ENCODE measurements around the gene ENHO. TPM values are rescaled to one million over a fixed set of nuclear protein-coding genes. Genes with fewer than 3 reads are reported as not detected.

ENHO gene
- polyA plus RNA-seq, 1 donor (not counting 4 experiments of a cell fraction or from before 2014, with no cell fraction given): not detected

- DNase-seq (ENCODE audit: low read depth, low spot score): no peak
- TF ChIP-seq CTCF (optimal IDR thresholded peaks at IDR 0.05 in 1 of 3, IDR thresholded peaks at IDR 0.05 in 1 of 3, conservative IDR thresholded peaks at IDR 0.05 in 1 of 3; ENCODE audit: extremely low read depth in 1 of 3, insufficient read depth in 2 of 3, low read length in 3 of 3) (no peak), EZH2 (IDR thresholded peaks at IDR 0.05; ENCODE audit: low read length) (no peak)
- Histone ChIP-seq H3K4me2 (ENCODE audit: control insufficient read depth, extremely low read depth, insufficient read depth, low read depth, low read length) (no peak overlapping the region), H3K4me3 (ENCODE audit: control insufficient read depth in 2 of 3, extremely low read depth in 1 of 3, insufficient read depth in 2 of 3, low read depth in 1 of 3, low read length in 3 of 3) (no peak overlapping the region), H3K79me2 (ENCODE audit: control insufficient read depth, insufficient read depth, low read length) (no peaks in the 10 kb centered on the region), H3K4me1 (ENCODE audit: control insufficient read depth, extremely low read depth, insufficient read depth, low read length) (no peaks in the 10 kb centered on the region), H2AFZ (ENCODE audit: control insufficient read depth, low read length) (no peak overlapping the region), H3K9ac (ENCODE audit: control insufficient read depth, extremely low read depth, insufficient read depth, low read length) (no peak overlapping the region), H3K27ac (ENCODE audit: control insufficient read depth, insufficient read depth, low read length) (no peak overlapping the region), H3K36me3 (ENCODE audit: control insufficient read depth in 2 of 2, extremely low read depth in 1 of 2, insufficient read depth in 2 of 2, low read length in 2 of 2) (no peaks in the 10 kb centered on the region), H3K9me3 (ENCODE audit: control insufficient read depth, low read depth, low read length) (no peaks in the 10 kb centered on the region), H3K27me3 (ENCODE audit: control insufficient read depth, extremely low read depth, insufficient read depth, low read length) (peaks cover 63% of the 10 kb centered on the region), H3K9me1 (ENCODE audit: control insufficient read depth, extremely low read depth, insufficient read depth, low read length) (no peaks in the 10 kb centered on the region), H4K20me1 (ENCODE audit: control insufficient read depth, extremely low read depth, insufficient read depth, low read length) (no peaks in the 10 kb centered on the region)
- no peak for FAIRE-seq
- dilution Hi-C loops (cut with MboI; ENCODE audit: extremely low pct_ligation_motif_present, low sequenced_read_pairs): no loop called here
These were observed 47.6 kb upstream of the ENHO start for GRCh38 chr9:34570376-34570775.

- no peaks in the 10 kb centered on the region for H3K36me3 ChIP-seq (ENCODE audit: control insufficient read depth in 2 of 2, extremely low read depth in 1 of 2, insufficient read depth in 2 of 2, low read length in 2 of 2)
- H4K20me1 ChIP-seq (ENCODE audit: control insufficient read depth, extremely low read depth, insufficient read depth, low read length): no peaks in the 10 kb centered on the region
- H3K9me3 ChIP-seq (ENCODE audit: control insufficient read depth, low read depth, low read length): no peaks in the 10 kb centered on the region
- TF ChIP-seq CTCF (optimal IDR thresholded peaks at IDR 0.05 in 1 of 3, IDR thresholded peaks at IDR 0.05 in 1 of 3, conservative IDR thresholded peaks at IDR 0.05 in 1 of 3; ENCODE audit: extremely low read depth in 1 of 3, insufficient read depth in 2 of 3, low read length in 3 of 3) (no peak), EZH2 (IDR thresholded peaks at IDR 0.05; ENCODE audit: low read length) (no peak)
- no peaks in the 10 kb centered on the region for H3K9me1 ChIP-seq (ENCODE audit: control insufficient read depth, extremely low read depth, insufficient read depth, low read length)
- H3K27me3 ChIP-seq (ENCODE audit: control insufficient read depth, extremely low read depth, insufficient read depth, low read length): peaks cover 54% of the 10 kb centered on the region
- dilution Hi-C loops (cut with MboI; ENCODE audit: extremely low pct_ligation_motif_present, low sequenced_read_pairs): no loop called here
- FAIRE-seq: no peak
- no peak overlapping the region for H3K4me2 ChIP-seq (ENCODE audit: control insufficient read depth, extremely low read depth, insufficient read depth, low read depth, low read length)
- H2AFZ ChIP-seq (ENCODE audit: control insufficient read depth, low read length): no peak overlapping the region
- H3K79me2 ChIP-seq (ENCODE audit: control insufficient read depth, insufficient read depth, low read length): no peaks in the 10 kb centered on the region
- H3K9ac ChIP-seq (ENCODE audit: control insufficient read depth, extremely low read depth, insufficient read depth, low read length): no peak overlapping the region
- no peak overlapping the region for H3K4me3 ChIP-seq (ENCODE audit: control insufficient read depth in 2 of 3, extremely low read depth in 1 of 3, insufficient read depth in 2 of 3, low read depth in 1 of 3, low read length in 3 of 3)
- no peak for DNase-seq (ENCODE audit: low read depth, low spot score)
- H3K27ac ChIP-seq (ENCODE audit: control insufficient read depth, insufficient read depth, low read length): no peak overlapping the region
- H3K4me1 ChIP-seq (ENCODE audit: control insufficient read depth, extremely low read depth, insufficient read depth, low read length): peaks cover 11% of the 10 kb centered on the region
These were observed 46.0 kb upstream of the ENHO start for GRCh38 chr9:34568774-34569173.

Measured in keratinocyte (primary cell).